ENCODE data around the gene OMP.
A peak's percentile ranks its signal among the peaks of the same experiment; 100 is the strongest.

The OMP gene

DNA sequence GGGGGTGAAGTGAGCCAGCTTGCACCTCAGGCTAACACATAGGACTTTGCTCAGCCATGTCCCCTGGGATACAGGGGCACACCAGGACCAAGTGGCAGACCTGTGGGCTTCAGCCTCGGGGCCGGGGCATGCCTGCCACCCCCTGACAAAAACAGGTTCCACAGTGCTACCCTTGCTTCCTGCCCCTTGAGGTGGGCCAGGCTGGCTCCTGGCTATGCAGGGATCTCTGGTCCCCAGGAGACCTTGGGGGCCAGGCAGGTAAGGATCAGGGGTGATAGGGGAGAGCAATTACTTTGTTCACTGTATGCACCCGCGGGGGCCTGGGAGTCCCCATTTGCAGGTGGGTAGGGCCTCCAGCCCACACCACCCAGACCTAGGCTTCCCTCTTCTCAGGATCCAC lies 23.1 kb downstream of the OMP start:
- TF ChIP-seq, protein P1, sequence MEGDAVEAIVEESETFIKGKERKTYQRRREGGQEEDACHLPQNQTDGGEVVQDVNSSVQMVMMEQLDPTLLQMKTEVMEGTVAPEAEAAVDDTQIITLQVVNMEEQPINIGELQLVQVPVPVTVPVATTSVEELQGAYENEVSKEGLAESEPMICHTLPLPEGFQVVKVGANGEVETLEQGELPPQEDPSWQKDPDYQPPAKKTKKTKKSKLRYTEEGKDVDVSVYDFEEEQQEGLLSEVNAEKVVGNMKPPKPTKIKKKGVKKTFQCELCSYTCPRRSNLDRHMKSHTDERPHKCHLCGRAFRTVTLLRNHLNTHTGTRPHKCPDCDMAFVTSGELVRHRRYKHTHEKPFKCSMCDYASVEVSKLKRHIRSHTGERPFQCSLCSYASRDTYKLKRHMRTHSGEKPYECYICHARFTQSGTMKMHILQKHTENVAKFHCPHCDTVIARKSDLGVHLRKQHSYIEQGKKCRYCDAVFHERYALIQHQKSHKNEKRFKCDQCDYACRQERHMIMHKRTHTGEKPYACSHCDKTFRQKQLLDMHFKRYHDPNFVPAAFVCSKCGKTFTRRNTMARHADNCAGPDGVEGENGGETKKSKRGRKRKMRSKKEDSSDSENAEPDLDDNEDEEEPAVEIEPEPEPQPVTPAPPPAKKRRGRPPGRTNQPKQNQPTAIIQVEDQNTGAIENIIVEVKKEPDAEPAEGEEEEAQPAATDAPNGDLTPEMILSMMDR (conservative IDR thresholded peaks at IDR 0.05; ENCODE audit: low read length) = no peak
- Histone ChIP-seq H3K27me3 (ENCODE audit: insufficient read depth, low read length, poor library complexity, severe bottlenecking) (no peaks in the 10 kb centered on the region), H3K4me3 (ENCODE audit: low read length, poor library complexity, severe bottlenecking) (no peak overlapping the region), H3F3A (ENCODE audit: low read depth) (no peaks in the 10 kb centered on the region), H3K4me1 (ENCODE audit: insufficient read depth, low read length, poor library complexity, severe bottlenecking) (peaks cover 14% of the 10 kb centered on the region), H2AFZ (ENCODE audit: low read length) (no peak overlapping the region), H4K20me1 (ENCODE audit: insufficient read depth, low read length, poor library complexity, severe bottlenecking) (no peaks in the 10 kb centered on the region), H3K36me3 (ENCODE audit: insufficient read depth, low read length) (no peaks in the 10 kb centered on the region; the same call in 1 of the 2 replicates), H3K79me2 (ENCODE audit: insufficient read depth, low read length) (no peaks in the 10 kb centered on the region), H3K9me2 (replicated peaks; ENCODE audit: low read depth, low read length) (no peaks in the 10 kb centered on the region), H3K9me3 (ENCODE audit: insufficient read depth, low read depth, low read length) (no peaks in the 10 kb centered on the region), H3K9ac (ENCODE audit: low read depth, low read length, poor library complexity, severe bottlenecking) (no peak overlapping the region), H3K4me2 (ENCODE audit: low read depth, low read length, poor library complexity, severe bottlenecking) (no peak overlapping the region)

DNA sequence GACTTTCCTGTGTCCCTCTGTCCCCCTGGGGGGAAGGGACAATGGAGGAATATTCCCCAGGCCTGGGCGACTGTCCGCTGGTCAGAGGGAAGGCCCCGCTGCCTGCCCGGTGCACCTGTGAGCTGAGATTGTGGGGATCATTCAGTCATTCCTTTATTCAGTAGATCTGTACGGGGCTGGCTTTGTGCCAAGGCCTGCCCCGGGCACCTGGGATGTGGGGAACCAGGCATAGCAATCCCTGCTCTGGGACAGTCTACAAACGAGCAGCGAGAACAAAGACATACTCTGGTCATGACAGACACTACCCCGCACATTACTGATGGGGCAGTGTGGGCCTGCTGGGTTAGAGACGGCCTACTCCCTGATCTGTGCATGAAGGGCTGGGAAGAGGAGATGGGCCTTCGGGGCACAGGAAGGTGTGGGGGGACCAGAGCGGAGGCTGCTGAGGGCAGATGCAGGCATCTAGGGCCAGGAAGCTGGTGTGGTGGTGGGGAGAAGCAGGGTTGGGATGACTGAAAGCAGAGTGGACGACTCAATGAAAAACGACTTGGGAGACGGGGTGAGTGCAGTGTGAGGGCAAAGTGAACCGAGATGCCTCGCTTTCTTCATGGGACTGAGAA lies 23.6 kb downstream of the OMP start:
- Histone ChIP-seq H3K4me1 (ENCODE audit: insufficient read depth, low read length, poor library complexity, severe bottlenecking) (peaks cover 9% of the 10 kb centered on the region), H2AFZ (ENCODE audit: low read length) (no peak overlapping the region), H4K20me1 (ENCODE audit: insufficient read depth, low read length, poor library complexity, severe bottlenecking) (no peaks in the 10 kb centered on the region), H3K4me2 (ENCODE audit: low read depth, low read length, poor library complexity, severe bottlenecking) (no peak overlapping the region), H3F3A (ENCODE audit: low read depth) (no peaks in the 10 kb centered on the region), H3K36me3 (ENCODE audit: insufficient read depth, low read length) (no peaks in the 10 kb centered on the region; the same call in 1 of the 2 replicates), H3K4me3 (ENCODE audit: low read length, poor library complexity, severe bottlenecking) (no peak overlapping the region), H3K9me3 (ENCODE audit: insufficient read depth, low read depth, low read length) (no peaks in the 10 kb centered on the region), H3K9me2 (replicated peaks; ENCODE audit: low read depth, low read length) (no peaks in the 10 kb centered on the region), H3K9ac (ENCODE audit: low read depth, low read length, poor library complexity, severe bottlenecking) (no peak overlapping the region), H3K27me3 (ENCODE audit: insufficient read depth, low read length, poor library complexity, severe bottlenecking) (no peaks in the 10 kb centered on the region), H3K79me2 (ENCODE audit: insufficient read depth, low read length) (no peaks in the 10 kb centered on the region)
- TF ChIP-seq, protein P1 (conservative IDR thresholded peaks at IDR 0.05; ENCODE audit: low read length) = no peak
- TF ChIP-seq EZH2phosphoT487 (IDR thresholded peaks at IDR 0.05; ENCODE audit: borderline replicate concordance) = no peak

DNA sequence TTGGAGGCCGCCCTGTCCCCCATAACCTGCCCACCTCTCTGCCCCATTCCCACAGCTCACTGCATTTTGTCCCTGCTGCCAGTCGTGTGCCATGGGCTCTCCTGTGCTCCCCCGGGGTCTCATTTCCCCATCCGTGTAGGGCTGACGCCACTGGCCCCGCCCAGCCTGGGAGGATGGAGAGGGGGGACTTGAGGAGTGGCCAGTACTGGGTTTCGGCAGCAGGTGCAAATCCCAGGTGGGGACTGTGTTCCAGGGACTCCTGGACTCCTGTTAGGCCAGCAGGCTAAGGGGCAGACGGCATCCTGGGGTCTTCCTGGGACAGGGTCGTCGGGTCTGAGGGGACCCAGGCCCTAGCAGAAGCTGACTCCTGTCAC lies 24.2 kb downstream of the OMP start:
- Histone ChIP-seq H3K4me3 (ENCODE audit: low read length, poor library complexity, severe bottlenecking) (peak overlapping the region; percentile 62), H3K27me3 (ENCODE audit: insufficient read depth, low read length, poor library complexity, severe bottlenecking) (no peaks in the 10 kb centered on the region), H3K36me3 (ENCODE audit: insufficient read depth, low read length) (no peaks in the 10 kb centered on the region; the same call in 1 of the 2 replicates), H4K20me1 (ENCODE audit: insufficient read depth, low read length, poor library complexity, severe bottlenecking) (no peaks in the 10 kb centered on the region), H3K79me2 (ENCODE audit: insufficient read depth, low read length) (no peaks in the 10 kb centered on the region), H3F3A (ENCODE audit: low read depth) (no peaks in the 10 kb centered on the region), H3K4me1 (ENCODE audit: insufficient read depth, low read length, poor library complexity, severe bottlenecking) (peaks cover 3% of the 10 kb centered on the region), H2AFZ (ENCODE audit: low read length) (peak overlapping the region; percentile 68; the same call in 1 of the 2 replicates), H3K9ac (ENCODE audit: low read depth, low read length, poor library complexity, severe bottlenecking) (peak overlapping the region; percentile 22), H3K9me3 (ENCODE audit: insufficient read depth, low read depth, low read length) (no peaks in the 10 kb centered on the region), H3K9me2 (replicated peaks; ENCODE audit: low read depth, low read length) (no peaks in the 10 kb centered on the region), H3K4me2 (ENCODE audit: low read depth, low read length, poor library complexity, severe bottlenecking) (peak overlapping the region; percentile 53)
- TF ChIP-seq, protein P1 (conservative IDR thresholded peaks at IDR 0.05; ENCODE audit: low read length) = no peak
- TF ChIP-seq EZH2phosphoT487 (IDR thresholded peaks at IDR 0.05; ENCODE audit: borderline replicate concordance) = no peak
